ENCODE results near the gene DUSP7. TPM values are rescaled to one million over a fixed set of nuclear protein-coding genes. Genes with fewer than 3 reads are reported as not detected.

The DUSP7 gene
- total RNA-seq, 1 experiment from 2014 or later: 13.1 TPM

DNA sequence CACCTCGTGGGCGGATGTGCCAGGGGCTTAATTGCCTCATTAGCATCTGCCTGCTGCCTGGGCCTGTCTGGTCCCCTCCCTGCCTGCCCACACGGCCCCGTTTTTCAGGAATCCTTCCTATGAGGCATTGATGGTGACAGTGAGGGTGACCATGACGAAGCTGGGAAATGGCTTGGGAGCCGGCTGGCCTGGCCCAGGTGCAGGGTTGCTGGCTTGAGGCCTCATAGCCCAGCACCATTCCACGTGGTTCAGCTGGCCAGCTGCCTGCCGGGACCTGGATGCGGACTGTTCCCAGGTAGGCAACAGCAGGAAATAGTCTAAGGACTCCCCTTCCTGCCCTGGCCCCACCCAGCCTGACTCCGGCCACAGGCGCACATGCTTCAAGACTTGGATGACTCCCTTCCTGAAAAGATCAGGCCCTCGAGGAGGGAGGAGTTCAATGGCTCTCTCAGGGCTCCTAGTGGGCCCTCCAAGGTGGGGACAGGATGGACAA lies 8.9 kb upstream of the DUSP7 start:
- ChIA-PET POLR2A (no interaction called here), CTCF (no interaction called here)
- Histone ChIP-seq H3K27me3 (ENCODE audit: control insufficient read depth, insufficient read depth, low read length) (no peaks in the 10 kb centered on the region), H3K4me1 (ENCODE audit: control insufficient read depth, insufficient read depth, low read length) (no peaks in the 10 kb centered on the region), H3K27ac (ENCODE audit: low read length) (no peak overlapping the region), H3K9me3 (ENCODE audit: control insufficient read depth, insufficient read depth, low read depth, low read length) (no peaks in the 10 kb centered on the region), H3K36me3 (ENCODE audit: control insufficient read depth, insufficient read depth, low read length) (no peaks in the 10 kb centered on the region), H3K4me3 (ENCODE audit: low read depth in 2 of 2, low read length in 2 of 2) (no peak overlapping the region)
- TF ChIP-seq TCF7L2 (IDR thresholded peaks at IDR 0.05; ENCODE audit: low read depth, low read length) (no peak), POLR2AphosphoS5 (IDR thresholded peaks at IDR 0.05; ENCODE audit: low read depth, low read length) (no peak), SIN3A (IDR thresholded peaks at IDR 0.05; ENCODE audit: borderline replicate concordance, insufficient read depth, low read depth, low read length) (no peak)
- TF ChIP-seq, protein P1, sequence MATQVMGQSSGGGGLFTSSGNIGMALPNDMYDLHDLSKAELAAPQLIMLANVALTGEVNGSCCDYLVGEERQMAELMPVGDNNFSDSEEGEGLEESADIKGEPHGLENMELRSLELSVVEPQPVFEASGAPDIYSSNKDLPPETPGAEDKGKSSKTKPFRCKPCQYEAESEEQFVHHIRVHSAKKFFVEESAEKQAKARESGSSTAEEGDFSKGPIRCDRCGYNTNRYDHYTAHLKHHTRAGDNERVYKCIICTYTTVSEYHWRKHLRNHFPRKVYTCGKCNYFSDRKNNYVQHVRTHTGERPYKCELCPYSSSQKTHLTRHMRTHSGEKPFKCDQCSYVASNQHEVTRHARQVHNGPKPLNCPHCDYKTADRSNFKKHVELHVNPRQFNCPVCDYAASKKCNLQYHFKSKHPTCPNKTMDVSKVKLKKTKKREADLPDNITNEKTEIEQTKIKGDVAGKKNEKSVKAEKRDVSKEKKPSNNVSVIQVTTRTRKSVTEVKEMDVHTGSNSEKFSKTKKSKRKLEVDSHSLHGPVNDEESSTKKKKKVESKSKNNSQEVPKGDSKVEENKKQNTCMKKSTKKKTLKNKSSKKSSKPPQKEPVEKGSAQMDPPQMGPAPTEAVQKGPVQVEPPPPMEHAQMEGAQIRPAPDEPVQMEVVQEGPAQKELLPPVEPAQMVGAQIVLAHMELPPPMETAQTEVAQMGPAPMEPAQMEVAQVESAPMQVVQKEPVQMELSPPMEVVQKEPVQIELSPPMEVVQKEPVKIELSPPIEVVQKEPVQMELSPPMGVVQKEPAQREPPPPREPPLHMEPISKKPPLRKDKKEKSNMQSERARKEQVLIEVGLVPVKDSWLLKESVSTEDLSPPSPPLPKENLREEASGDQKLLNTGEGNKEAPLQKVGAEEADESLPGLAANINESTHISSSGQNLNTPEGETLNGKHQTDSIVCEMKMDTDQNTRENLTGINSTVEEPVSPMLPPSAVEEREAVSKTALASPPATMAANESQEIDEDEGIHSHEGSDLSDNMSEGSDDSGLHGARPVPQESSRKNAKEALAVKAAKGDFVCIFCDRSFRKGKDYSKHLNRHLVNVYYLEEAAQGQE (IDR thresholded peaks at IDR 0.05; ENCODE audit: insufficient read depth in 1 of 2, low read depth in 2 of 2, low read length in 1 of 2): no peak
- TF ChIP-seq, protein P2, sequence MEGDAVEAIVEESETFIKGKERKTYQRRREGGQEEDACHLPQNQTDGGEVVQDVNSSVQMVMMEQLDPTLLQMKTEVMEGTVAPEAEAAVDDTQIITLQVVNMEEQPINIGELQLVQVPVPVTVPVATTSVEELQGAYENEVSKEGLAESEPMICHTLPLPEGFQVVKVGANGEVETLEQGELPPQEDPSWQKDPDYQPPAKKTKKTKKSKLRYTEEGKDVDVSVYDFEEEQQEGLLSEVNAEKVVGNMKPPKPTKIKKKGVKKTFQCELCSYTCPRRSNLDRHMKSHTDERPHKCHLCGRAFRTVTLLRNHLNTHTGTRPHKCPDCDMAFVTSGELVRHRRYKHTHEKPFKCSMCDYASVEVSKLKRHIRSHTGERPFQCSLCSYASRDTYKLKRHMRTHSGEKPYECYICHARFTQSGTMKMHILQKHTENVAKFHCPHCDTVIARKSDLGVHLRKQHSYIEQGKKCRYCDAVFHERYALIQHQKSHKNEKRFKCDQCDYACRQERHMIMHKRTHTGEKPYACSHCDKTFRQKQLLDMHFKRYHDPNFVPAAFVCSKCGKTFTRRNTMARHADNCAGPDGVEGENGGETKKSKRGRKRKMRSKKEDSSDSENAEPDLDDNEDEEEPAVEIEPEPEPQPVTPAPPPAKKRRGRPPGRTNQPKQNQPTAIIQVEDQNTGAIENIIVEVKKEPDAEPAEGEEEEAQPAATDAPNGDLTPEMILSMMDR (IDR thresholded peaks at IDR 0.05): no peak
- intact Hi-C loops (cut with micrococcal nuclease; ENCODE audit: unreplicated experiment) (no loop called here), in situ Hi-C loops (cut with HindIII; ENCODE audit: low pct_unique_long_range_greater_than_20kb, low sequenced_read_pairs) (no loop called here)
- DNase-seq (ENCODE audit: low read depth, low spot score) (no peak), ATAC-seq (no peak)
- no TSS peak for BruUV-seq (replicated peaks)

- Histone ChIP-seq H3K4me1 (ENCODE audit: control insufficient read depth, insufficient read depth, low read length) (no peaks in the 10 kb centered on the region), H3K4me3 (ENCODE audit: low read depth in 2 of 2, low read length in 2 of 2) (no peak overlapping the region), H3K36me3 (ENCODE audit: control insufficient read depth, insufficient read depth, low read length) (no peaks in the 10 kb centered on the region), H3K9me3 (ENCODE audit: control insufficient read depth, insufficient read depth, low read depth, low read length) (no peaks in the 10 kb centered on the region), H3K27ac (ENCODE audit: low read length) (no peak overlapping the region), H3K27me3 (ENCODE audit: control insufficient read depth, insufficient read depth, low read length) (no peaks in the 10 kb centered on the region)
- DNase-seq (ENCODE audit: low read depth, low spot score) (no peak), ATAC-seq (no peak)
- intact Hi-C loops (cut with micrococcal nuclease; ENCODE audit: unreplicated experiment): no loop called here
- ChIA-PET POLR2A (no interaction called here), CTCF (no interaction called here)
- TF ChIP-seq TCF7L2 (IDR thresholded peaks at IDR 0.05; ENCODE audit: low read depth, low read length): no peak
- no peak for TF ChIP-seq POLR2AphosphoS5 (IDR thresholded peaks at IDR 0.05; ENCODE audit: low read depth, low read length)
- TF ChIP-seq, protein P1 (IDR thresholded peaks at IDR 0.05; ENCODE audit: insufficient read depth in 1 of 2, low read depth in 2 of 2, low read length in 1 of 2): no peak
- no peak for TF ChIP-seq SIN3A (IDR thresholded peaks at IDR 0.05; ENCODE audit: borderline replicate concordance, insufficient read depth, low read depth, low read length)
- TF ChIP-seq, protein P2 (IDR thresholded peaks at IDR 0.05): no peak
- no TSS peak for BruUV-seq (replicated peaks)
- in situ Hi-C loops (cut with HindIII; ENCODE audit: low pct_unique_long_range_greater_than_20kb, low sequenced_read_pairs): no loop called here
These were observed 8.2 kb upstream of the DUSP7 start for GRCh38 chr3:52064561-52064960.
